ENCODE measurements around the gene TEKTIP1.

DNA sequence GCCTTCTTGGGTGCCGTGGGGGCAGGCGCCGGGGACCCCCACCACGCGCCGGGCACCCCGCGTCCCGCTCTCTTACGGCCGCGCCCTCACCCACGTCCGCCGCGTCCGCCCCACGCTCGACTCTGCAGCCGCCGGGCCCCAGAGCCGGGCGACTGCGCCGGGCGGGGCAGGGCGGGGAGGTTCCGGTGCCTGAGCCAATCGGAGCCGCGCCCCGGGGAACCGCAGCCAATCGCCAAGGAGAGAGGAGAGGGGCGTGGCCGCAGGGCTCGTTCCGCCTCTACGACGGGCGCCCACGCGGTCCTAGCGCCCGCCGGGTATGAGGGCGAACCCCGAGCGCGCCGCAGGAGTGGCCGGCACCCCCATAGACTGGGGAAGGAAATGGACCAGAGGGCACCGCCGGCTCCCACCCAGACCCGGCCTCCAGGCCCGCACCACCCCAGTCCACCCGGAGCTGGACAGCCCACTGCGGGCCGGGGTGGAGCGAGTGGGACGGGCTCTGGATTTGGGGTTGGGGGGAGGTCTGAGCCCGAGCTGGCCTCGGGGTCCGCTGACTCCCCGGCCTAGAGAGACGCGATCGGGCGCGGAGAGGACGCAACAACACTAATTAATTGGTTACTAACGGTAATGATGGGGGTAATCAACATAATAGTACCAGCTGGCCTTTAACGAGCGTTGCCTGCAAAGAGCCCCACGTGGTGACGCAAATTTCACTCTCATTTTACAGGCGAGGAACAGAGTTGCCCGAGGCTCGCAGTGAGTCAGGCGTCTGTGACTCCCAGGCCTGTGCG is 18.7 kb downstream of the TEKTIP1 start, which contains the start of gene MFSD12:
- no peak; the same call in 1 of the 2 replicates for TF ChIP-seq CEBPB (IDR thresholded peaks at IDR 0.05)
- TF ChIP-seq ZBTB7A (IDR thresholded peaks at IDR 0.05; ENCODE audit: low read depth), result peak; percentile 94
- TF ChIP-seq, protein P1, sequence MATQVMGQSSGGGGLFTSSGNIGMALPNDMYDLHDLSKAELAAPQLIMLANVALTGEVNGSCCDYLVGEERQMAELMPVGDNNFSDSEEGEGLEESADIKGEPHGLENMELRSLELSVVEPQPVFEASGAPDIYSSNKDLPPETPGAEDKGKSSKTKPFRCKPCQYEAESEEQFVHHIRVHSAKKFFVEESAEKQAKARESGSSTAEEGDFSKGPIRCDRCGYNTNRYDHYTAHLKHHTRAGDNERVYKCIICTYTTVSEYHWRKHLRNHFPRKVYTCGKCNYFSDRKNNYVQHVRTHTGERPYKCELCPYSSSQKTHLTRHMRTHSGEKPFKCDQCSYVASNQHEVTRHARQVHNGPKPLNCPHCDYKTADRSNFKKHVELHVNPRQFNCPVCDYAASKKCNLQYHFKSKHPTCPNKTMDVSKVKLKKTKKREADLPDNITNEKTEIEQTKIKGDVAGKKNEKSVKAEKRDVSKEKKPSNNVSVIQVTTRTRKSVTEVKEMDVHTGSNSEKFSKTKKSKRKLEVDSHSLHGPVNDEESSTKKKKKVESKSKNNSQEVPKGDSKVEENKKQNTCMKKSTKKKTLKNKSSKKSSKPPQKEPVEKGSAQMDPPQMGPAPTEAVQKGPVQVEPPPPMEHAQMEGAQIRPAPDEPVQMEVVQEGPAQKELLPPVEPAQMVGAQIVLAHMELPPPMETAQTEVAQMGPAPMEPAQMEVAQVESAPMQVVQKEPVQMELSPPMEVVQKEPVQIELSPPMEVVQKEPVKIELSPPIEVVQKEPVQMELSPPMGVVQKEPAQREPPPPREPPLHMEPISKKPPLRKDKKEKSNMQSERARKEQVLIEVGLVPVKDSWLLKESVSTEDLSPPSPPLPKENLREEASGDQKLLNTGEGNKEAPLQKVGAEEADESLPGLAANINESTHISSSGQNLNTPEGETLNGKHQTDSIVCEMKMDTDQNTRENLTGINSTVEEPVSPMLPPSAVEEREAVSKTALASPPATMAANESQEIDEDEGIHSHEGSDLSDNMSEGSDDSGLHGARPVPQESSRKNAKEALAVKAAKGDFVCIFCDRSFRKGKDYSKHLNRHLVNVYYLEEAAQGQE (IDR thresholded peaks at IDR 0.05; ENCODE audit: low read depth), result no peak
- peak; percentile 64; the same call in 1 of the 2 replicates for TF ChIP-seq TAF1 (IDR thresholded peaks at IDR 0.05; ENCODE audit: low read depth)
- TF ChIP-seq, protein P2, sequence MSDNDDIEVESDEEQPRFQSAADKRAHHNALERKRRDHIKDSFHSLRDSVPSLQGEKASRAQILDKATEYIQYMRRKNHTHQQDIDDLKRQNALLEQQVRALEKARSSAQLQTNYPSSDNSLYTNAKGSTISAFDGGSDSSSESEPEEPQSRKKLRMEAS (IDR thresholded peaks at IDR 0.05), result peak; percentile 89
- no peak for TF ChIP-seq TEAD4 (IDR thresholded peaks at IDR 0.05)
- no peak for TF ChIP-seq EP300 (IDR thresholded peaks at IDR 0.05; ENCODE audit: borderline replicate concordance)
- TF ChIP-seq YY1 (IDR thresholded peaks at IDR 0.05; ENCODE audit: low read depth), result no peak
- TF ChIP-seq, protein P3, sequence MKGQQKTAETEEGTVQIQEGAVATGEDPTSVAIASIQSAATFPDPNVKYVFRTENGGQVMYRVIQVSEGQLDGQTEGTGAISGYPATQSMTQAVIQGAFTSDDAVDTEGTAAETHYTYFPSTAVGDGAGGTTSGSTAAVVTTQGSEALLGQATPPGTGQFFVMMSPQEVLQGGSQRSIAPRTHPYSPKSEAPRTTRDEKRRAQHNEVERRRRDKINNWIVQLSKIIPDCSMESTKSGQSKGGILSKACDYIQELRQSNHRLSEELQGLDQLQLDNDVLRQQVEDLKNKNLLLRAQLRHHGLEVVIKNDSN (IDR thresholded peaks at IDR 0.05), result peak; percentile 71
- peak; percentile 27; the same call in 1 of the 2 replicates for TF ChIP-seq EGR1 (IDR thresholded peaks at IDR 0.05)
- no peak for TF ChIP-seq CREB1 (IDR thresholded peaks at IDR 0.05; ENCODE audit: low read depth)
- TF ChIP-seq FOXM1 (IDR thresholded peaks at IDR 0.05; ENCODE audit: borderline replicate concordance, low read depth), result no peak
- no peak for TF ChIP-seq RAD21 (IDR thresholded peaks at IDR 0.05; ENCODE audit: low read depth)

Measured in Ishikawa (cell line).